CD4-positive, alpha-beta T cell treated with Interleukin-2 at 100 ng/mL for 4 hours (primary cell): ENCODE results near the gene SFRP2.

ENCODE experiments used
- DNase-seq: peaks from one replicate; pipeline ENCODE4 v3.0.0-alpha.2; 2020; ENCODE audit warnings: low spot score

Gene SFRP2

DNA sequence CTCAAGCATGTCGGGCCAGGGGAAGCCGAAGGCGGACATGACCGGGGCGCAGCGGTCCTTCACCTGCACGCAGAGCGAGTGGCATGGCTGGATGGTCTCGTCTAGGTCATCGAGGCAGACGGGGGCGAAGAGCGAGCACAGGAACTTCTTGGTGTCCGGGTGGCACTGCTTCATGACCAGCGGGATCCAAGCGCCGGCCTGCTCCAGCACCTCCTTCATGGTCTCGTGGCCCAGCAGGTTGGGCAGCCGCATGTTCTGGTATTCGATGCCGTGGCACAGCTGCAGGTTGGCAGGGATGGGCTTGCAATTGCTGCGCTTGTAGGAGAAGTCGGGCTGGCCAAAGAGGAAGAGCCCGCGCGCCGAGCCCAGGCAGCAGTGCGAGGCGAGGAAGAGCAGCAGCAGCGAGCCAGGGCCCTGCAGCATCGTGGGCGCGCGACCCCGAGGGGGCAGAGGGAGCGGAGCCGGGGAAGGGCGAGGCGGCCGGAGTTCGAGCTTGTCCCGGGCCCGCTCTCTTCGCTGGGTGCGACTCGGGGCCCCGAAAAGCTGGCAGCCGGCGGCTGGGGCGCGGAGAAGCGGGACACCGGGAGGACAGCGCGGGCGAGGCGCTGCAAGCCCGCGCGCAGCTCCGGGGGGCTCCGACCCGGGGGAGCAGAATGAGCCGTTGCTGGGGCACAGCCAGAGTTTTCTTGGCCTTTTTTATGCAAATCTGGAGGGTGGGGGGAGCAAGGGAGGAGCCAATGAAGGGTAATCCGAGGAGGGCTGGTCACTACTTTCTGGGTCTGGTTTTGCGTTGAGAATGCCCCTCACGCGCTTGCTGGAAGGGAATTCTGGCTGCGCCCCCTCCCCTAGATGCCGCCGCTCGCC lies at the start of gene SFRP2:
TSS of gene SFRP2 (minus strand) at position 671 of the 864 bp plus-strand sequence. CDS start at position 423, 248 bp downstream.
- no peak for DNase-seq

- DNase-seq: no peak
These were observed 49.7 kb upstream of the SFRP2 start for GRCh38 chr4:153838564-153838963.

- no peak for DNase-seq
These were observed 46.0 kb upstream of the SFRP2 start for GRCh38 chr4:153834901-153835300.

DNA sequence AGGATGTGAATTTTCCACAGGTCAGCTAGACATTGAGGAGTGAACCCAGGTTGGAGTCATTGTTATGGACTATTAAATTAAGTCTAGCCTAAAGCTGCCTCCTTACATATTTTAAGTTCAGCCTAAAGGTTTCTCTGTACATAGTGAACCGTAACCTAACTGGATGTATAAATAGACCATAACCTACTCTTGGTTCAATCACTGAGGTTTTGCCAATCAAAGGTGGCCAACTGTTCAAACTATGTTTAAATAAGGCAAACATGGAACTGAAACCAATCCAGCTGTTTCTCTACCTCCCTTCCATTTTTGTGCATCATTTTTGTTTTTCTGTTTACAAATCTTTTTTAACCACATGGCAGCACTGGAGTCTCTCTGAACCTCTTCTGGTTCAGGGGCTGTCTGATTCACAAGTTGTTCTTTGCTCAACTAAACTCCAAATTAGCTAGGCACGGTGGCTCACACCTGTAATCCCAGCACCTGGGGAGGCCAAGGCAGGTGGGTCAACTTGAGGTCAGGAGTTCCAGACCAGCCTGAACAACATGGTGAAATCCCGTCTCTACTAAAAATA lies 43.9 kb upstream of the SFRP2 start:
- DNase-seq: no peak

DNA sequence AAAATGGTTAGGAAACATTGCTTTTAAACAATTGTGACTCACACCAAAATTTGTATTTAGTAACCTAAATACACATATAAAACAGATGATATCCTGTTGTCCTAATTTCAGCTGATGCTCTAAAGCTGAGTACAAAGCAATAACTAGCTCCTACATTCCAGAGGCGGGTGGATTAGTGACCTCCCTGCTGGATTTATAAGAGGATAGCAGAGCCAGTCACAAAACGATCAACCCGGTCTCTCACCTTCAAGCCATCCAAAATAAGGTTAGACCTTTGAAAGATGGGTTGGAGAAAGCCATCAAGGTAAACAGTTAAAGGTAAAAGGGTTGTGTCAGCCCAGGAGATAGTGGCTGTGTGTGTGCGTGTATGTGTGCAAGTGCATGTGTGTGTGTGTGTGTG lies 43.2 kb upstream of the SFRP2 start:
- no peak for DNase-seq

- no peak for DNase-seq
These were observed 42.4 kb upstream of the SFRP2 start for GRCh38 chr4:153831245-153831644.

- no peak for DNase-seq
These were observed 36.8 kb upstream of the SFRP2 start for GRCh38 chr4:153825691-153826090.

GRCh38 chr4:153825126-153825525 lies 36.2 kb upstream of the SFRP2 start:
- no peak for DNase-seq

DNA sequence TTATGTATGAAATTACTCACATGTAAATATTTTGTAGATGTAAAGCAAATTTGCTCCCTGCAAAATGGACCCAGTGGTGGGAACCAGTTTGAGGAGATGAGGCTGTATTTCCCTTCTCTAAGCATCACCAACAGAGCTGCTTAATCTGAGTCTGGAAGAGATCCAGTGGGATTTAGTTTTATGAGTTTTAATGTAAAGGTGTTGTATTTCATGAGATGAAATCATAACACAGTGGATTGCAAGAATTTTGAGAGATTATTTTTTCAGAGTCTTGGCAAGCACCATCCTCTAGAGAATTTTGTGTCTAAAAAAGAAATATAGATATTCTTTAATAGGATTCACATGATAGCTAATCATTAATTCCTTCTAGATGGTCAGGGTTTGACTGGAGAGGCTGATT lies 35.6 kb upstream of the SFRP2 start:
- DNase-seq: no peak

DNA sequence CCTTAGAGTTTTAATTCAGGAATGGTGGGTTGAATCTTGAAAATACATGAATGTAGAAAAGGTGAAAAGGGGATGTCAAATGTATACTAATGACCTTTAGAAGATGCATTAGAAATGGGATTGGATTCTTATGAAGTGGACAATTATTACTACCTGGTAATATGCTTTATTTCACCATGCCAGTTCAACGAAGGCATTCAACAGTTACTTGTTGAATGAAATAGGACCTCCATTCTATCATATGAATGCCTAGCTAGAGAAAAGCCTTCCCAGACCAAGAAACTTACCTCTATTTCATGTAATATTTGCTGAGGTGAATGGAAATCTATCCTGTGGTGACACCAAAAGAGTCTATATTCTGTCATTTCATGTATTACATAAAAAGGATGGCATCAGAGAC lies 34.6 kb upstream of the SFRP2 start:
- DNase-seq: no peak

DNA sequence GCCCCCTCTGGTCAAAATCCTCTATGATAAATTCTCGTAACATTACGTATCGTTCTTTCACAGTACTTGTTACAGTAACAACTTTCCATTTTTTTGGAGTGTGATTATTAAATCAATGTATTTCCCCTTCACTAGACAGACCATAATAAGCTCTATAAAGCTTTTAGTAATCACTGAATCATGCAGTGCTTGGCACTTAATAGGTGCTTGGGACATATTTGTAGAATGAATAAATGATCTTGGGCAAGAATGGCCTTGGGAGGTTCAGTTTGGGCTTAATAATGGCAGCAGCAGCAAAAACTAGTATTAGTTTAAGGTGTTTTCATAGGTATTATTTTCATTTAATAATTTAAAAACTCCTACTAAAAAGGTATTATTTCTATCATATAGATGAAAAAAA lies 33.4 kb upstream of the SFRP2 start:
- DNase-seq: no peak

DNA sequence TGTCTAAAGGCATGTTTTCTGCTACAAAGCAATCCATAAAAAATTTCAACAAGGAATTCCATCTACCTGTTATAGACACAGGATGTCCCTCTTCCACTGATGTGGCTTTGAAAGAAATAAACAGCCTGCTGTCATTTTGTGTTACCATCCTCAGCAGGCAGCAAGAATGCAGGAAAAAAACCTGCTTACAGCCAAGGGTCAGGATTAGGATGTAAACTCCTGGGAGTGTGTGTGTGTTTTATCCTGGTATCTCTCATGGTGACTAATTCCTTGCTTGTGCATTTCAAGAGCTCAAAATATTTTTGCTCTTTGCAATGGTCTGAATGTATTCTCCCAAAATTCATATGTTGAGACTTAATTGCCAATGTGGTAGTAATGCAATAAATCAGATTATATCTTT lies 28.6 kb upstream of the SFRP2 start:
- no peak for DNase-seq

DNA sequence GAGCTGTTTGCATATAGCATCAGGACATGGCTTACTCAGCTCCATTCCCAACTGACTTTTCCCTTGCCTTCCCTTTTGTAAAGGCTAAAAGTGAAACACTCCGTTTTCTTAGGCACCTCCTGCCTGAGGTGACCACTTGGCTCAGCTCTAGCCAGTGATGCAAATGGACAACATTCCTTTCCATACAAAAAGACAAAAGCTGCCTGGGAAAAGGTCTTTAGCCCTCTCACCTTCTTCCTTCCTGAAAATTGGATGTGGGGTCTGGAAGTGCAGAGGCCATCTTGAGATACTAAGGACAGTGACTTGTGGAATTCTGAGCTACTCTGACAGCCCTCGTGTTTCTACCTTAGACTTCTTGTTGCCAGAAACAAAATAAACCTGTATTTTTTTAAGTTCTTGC lies 27.7 kb upstream of the SFRP2 start:
- DNase-seq: no peak

GRCh38 chr4:153814789-153815188 lies 25.9 kb upstream of the SFRP2 start:
- no peak for DNase-seq

DNA sequence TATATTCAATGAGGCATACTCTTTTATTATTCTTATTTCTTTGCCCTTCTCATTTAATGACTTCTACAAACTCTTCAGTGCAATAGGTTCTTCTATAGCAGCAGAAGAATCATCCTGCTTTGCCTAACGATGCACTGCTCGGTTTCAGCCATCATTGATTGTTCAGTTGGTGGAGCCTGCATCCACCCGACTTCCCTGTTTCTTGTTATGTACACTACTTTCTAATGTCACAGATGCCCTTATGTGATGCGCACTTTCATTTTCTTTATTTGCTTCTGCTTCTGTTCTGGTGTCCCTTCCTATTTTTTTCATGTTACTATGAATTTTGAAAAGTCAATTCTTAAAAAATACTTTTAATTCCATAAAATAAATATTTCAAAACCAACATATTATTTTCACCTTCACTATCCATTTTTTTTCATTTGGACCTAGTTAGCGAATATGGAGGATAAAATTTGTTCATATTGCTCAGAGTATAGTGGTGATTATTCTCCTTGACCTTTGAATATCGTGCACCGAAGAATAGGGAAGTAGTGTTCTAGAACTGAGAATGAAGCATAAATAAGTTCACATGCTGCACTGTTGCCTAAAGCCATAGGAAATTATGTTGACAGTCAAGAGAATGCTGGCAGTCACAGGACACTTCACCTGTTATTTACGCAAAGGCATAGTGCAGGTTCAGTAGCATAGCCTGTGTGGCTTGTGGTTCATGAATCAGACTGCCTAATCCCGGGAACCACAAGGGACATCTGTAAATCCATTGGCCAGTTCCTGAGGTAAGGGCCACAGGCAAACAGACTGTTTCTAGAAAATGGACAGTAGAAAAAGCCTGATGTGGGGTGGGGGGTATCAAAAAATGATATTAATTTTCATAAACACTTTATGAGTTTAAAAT lies 21.3 kb upstream of the SFRP2 start:
- DNase-seq: no peak

DNA sequence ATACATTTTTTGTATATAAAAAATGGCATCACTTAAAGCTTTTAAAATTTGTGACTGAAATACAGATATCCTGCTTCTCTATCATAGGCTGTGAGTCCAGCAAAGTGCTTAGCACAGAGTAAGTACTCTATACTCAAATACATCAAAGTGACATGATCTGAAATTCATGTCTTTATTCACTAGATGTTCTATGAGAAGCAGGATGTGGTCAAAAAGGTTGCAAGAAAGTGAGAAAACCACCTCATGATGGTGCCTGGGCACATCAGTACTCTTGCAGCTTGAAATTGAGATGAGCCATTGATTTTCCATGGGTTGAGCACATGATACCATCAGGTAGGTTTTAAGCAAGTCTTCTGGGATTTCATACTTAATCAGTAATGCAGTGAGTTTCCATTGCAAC lies 20.4 kb upstream of the SFRP2 start:
- peak; percentile 20 for DNase-seq

DNA sequence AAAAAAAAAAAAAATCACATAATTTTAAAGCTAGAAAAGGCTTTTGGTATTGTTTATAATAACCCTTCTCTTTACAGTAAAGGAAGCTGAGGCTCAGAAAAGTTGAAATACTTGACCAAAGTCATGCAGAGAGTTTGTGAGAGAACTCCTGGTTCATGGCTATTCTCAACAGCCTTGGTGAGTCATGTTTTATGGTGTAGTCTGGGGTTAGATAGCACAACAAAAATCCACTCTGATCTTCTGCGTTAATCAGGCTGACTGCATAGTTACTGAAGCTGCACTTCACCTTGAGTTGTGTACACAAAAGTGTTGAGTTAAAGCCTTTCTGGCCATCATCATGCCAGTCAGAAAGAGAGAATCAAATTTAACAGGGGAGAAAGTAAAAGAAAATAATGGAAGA lies 19.3 kb upstream of the SFRP2 start:
- no peak for DNase-seq

DNA sequence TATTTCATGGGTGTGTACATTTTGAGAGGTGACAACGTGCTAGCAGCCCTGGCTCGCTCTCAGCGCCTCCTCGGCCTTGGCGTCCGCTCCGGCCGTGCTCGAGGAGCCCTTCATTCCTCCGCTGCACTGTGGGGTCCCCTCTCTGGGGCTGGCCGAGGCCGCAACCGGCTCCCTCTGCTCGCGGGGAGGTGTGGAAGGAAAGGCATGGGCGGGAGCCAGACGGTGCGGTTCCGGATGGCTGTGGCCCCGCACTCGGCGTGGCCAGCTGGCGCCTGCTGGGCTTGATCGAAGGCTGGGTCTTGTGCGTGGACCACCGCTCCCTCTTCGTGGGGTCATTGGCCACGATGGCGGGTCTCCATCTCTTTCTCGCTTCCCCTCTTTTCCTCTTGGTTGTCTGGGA lies 17.2 kb upstream of the SFRP2 start:
- no peak for DNase-seq

GRCh38 chr4:153804722-153805121 lies 15.8 kb upstream of the SFRP2 start:
- no peak for DNase-seq

DNA sequence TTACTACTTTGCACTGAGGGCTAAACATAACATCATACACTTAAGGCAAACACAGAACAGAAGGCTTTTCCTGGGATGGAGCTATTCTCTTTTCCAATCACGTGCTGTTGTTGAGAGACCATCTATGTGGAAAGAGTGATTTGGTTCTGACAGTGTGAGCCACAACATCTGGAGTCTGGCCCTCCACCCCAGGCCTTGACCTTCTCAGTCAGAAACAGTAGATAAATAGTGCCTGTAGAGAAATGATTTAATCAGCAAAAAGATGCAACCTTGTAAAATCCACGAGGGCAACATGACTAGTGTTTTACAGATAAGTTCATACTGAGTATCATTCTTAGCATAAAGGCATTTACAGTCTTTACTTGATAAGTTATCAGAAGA lies 10.8 kb upstream of the SFRP2 start:
- DNase-seq: no peak

GRCh38 chr4:153798901-153799693 lies 10.2 kb upstream of the SFRP2 start:
- DNase-seq: no peak

DNA sequence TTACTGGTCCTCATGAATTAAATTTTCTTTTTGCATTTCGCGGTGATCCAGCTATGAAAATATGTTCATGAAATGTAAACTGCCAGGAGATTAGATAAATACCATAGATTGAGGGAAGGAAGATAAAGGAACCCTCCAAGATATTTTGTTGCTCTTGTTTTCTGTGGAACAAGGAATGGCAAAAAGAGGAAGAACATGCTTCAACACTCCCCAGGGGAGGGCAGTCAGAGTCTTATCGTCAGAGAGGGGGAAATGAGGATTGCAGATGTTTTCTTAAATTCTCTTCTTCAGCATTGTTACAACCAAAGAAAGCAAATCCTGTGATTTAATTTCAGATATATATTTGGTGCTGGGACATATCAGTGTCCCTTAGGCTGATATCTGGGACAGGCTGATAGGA lies 9.5 kb upstream of the SFRP2 start:
- no peak for DNase-seq
